Kasumi-1 (cell line): ENCODE results near the gene CELSR2.
"Not testable (repeated sequence)": the region's sequence is repeated elsewhere in the genome, so short reads cannot be mapped to it uniquely, and the experiment has no call there.

ENCODE experiments used
- DNase-seq, 2 experiments: peaks; one replicate each; lab custom pipeline; 2025; lab: John Stamatoyannopoulos, UW

Gene CELSR2, protein sequence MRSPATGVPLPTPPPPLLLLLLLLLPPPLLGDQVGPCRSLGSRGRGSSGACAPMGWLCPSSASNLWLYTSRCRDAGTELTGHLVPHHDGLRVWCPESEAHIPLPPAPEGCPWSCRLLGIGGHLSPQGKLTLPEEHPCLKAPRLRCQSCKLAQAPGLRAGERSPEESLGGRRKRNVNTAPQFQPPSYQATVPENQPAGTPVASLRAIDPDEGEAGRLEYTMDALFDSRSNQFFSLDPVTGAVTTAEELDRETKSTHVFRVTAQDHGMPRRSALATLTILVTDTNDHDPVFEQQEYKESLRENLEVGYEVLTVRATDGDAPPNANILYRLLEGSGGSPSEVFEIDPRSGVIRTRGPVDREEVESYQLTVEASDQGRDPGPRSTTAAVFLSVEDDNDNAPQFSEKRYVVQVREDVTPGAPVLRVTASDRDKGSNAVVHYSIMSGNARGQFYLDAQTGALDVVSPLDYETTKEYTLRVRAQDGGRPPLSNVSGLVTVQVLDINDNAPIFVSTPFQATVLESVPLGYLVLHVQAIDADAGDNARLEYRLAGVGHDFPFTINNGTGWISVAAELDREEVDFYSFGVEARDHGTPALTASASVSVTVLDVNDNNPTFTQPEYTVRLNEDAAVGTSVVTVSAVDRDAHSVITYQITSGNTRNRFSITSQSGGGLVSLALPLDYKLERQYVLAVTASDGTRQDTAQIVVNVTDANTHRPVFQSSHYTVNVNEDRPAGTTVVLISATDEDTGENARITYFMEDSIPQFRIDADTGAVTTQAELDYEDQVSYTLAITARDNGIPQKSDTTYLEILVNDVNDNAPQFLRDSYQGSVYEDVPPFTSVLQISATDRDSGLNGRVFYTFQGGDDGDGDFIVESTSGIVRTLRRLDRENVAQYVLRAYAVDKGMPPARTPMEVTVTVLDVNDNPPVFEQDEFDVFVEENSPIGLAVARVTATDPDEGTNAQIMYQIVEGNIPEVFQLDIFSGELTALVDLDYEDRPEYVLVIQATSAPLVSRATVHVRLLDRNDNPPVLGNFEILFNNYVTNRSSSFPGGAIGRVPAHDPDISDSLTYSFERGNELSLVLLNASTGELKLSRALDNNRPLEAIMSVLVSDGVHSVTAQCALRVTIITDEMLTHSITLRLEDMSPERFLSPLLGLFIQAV (N-terminal part only)

GRCh38 chr1:109248797-109249629 lies at the start of gene CELSR2:
CELSR2 (plus strand) TSS chr1:109249539; CDS start chr1:109250080, 541 bp downstream.
- DNase-seq = peak; percentile 44 to 49

GRCh38 chr1:109199710-109200109 lies 49.6 kb upstream of the CELSR2 start:
- DNase-seq = no peak

DNA sequence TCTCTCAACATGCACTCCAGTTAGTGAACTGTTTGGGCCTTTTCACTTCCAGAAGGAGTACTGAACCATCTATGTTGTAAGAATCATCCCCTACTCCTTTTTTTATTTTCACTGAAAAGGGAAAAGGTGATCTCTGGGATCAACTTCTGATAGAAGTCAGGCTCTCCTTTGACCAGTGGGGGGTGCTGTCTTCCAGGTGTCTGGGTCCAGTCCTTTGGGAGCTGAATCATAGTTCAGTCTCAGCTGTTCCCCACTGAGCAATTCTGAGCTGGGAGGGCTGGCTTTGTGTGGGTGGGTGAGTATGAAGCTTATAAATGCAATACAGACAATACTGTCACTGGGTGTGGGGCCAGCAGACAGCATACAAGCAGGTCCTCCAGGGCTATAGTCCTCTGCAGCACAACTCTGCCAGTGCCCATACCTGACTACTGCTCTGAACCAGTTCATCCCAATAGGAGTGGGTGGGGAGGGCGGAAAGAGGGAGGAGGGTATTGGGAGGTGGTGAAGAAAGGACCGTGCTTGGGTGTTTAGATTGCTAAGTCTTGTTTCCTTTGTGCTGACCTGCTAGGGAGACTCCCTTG lies 48.1 kb upstream of the CELSR2 start:
- peak; percentile 59 to 60 for DNase-seq

DNA sequence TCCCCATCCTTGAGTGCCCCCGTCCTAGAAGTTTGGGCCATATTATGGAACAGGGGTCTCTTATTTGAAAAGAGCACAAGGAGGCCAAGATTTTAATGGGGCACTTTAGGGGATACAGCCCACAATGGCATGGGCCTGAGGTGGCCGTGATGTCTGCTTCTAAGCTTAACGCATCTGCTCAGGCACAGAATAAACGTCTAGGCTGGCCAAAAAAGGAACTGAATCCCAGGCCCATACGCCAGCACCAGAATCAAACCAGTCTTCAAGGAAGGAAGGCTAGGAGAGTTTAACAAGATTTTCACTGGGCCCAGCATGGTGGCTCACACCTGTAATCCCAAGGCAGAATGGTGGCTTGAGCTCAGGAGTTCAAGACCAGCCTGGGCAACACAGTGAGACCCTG lies 44.9 kb upstream of the CELSR2 start:
- DNase-seq = no peak

GRCh38 chr1:109206339-109206738 lies 43.0 kb upstream of the CELSR2 start:
- no peak for DNase-seq

DNA sequence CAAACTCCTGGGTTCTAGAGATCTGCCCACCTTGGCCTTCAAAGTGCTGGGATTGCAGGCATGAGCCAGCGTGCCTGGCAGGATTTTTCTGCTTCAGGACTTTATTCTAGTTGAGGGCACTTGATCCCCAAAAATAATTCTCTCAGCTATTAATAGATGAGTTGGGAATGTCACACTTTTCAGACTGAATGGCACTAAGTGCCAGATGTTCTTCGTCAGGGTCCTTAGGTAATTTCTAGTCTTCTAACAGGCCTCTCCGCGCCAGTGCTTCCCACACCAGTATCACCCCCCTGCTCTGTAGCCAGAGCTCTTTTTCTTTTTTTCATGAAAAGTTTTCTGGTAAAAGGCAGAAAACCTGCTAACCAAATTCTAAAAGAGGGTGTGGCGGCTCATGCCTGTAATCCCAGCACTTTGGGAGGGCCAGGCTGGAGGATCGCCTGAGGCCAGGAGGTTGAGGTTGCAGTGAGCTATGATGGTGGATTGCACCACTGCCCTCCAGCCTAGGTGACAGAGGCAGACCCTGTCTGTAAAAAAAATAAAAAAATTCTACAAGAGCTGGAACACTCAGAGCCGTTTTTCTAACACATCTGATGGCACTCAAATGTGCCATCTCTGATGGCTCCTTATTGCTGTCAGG lies 41.8 kb upstream of the CELSR2 start:
- DNase-seq = no peak

GRCh38 chr1:109208394-109208793 lies 40.9 kb upstream of the CELSR2 start:
- DNase-seq = no peak

DNA sequence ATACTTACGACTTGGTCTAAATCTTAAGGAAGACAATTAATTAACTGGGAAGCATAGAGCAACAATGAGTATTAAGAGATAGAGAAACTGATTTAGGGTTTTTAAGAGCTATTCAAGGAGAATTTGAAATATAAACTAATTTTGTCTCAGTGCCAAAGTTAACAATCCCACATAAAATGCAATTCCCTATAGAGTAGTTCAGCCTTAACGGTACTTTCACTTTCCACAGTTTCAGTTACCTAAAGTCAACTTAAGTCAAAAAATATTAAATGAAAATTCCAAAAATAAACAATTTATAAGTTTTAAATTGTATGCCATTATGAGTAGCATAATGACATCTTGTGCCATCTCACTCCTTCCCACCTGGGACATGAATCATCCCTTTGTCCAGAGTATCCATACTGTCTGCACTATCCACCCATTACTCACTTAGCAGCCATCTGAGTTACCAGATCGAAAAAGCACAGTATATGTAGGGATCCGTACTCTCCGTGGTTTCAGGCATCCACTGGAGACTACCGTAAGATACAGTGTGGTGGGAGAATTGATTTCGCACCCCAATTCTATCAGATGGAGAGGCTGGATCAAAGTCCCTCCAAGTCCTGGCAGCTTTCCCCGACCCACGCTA lies 40.4 kb upstream of the CELSR2 start:
- no peak for DNase-seq

GRCh38 chr1:109210058-109210457 lies 39.3 kb upstream of the CELSR2 start:
- no peak for DNase-seq

- no peak for DNase-seq
These were observed 36.0 kb upstream of the CELSR2 start for GRCh38 chr1:109213345-109213823.

GRCh38 chr1:109213824-109214693 lies 35.3 kb upstream of the CELSR2 start, which contains the start of gene SARS1:
SARS1 (plus strand) TSS chr1:109213918; CDS start chr1:109213993, 75 bp downstream.
- peak; percentile 71 for DNase-seq

DNA sequence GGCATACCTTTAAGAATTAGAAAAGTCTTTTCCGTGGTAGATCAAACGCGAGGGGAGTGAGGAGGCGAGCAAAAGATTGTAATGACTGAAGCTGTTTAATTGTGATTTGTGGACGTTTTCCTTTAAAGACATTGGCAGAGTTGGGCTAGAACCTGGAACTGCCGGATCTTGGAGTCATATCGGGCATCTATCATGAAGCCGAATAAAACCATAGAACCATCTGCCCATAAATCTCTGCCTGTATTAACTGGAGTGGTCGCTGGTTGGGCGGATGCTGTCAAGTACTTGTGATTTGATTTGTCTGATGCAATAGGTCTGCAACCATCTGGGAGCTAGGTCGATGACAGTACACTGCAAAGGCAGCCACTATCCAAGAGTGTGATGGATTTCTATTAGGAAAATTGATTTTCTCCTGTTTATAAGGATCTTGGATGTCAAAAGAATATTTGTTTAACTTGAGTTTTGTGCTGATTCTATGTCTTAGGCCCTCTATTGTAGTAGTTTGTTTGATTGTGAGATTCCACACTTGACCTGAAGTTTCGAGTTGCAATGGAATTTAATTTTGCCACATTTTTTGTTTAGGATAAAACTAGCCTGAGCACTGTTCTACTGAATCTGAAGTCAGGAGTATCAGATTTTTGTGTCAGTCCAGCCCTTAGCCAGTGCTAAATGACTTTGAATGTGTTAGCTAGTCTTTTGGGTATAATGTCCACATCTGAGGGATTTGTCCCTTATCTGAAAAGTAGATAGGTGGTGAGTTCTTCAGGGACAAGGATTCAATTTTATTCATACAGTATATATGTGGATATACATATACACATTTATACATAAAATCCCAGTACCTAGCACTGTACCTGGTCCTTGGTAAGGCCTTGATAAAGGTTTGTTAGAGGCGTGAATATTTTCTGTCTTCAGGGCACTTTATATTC lies 34.4 kb upstream of the CELSR2 start:
- peak; percentile 22 for DNase-seq

DNA sequence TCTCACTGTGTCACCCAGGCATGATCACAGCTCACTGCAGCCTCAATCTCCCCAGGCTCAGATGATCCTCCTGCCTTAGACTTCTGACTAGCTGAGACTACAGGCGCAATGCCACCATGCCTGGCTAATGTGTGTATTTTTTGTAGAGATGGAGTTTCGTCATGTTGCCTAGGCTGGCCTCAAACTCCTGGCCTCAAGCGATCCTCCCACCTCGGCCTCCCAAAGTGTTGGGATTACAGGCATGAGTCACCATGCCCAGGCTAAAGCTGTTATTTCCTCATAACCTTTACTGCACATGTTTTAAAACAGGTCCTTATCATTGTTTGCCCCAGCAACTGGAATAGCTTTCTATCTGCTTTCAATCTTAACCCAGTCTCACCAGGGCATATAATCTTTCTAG lies 32.7 kb upstream of the CELSR2 start:
- peak in 1 of 2 experiments; percentile 5 for DNase-seq

DNA sequence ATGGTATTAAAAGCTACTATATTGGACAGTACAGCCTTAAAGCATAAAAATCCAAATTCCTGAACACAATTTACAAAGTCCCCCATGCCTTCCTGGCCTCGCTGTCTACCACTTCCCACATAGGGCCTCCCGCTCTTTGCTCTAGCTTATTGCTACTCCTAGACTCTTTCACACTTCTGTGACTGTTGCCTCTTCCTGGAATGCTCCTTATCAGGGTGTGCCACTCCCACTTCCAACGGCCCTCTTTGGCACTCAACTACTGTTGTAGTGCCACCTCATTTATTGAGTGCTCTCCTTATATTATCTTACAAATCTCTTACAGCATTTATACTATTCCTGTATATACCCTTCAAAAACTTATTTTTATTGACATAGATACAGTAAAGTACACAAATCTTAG lies 30.8 kb upstream of the CELSR2 start:
- no peak for DNase-seq

- DNase-seq = not testable (repeated sequence)
These were observed 28.1 kb upstream of the CELSR2 start for GRCh38 chr1:109221201-109221600.

GRCh38 chr1:109225308-109225707 lies 24.0 kb upstream of the CELSR2 start:
- DNase-seq = no peak

DNA sequence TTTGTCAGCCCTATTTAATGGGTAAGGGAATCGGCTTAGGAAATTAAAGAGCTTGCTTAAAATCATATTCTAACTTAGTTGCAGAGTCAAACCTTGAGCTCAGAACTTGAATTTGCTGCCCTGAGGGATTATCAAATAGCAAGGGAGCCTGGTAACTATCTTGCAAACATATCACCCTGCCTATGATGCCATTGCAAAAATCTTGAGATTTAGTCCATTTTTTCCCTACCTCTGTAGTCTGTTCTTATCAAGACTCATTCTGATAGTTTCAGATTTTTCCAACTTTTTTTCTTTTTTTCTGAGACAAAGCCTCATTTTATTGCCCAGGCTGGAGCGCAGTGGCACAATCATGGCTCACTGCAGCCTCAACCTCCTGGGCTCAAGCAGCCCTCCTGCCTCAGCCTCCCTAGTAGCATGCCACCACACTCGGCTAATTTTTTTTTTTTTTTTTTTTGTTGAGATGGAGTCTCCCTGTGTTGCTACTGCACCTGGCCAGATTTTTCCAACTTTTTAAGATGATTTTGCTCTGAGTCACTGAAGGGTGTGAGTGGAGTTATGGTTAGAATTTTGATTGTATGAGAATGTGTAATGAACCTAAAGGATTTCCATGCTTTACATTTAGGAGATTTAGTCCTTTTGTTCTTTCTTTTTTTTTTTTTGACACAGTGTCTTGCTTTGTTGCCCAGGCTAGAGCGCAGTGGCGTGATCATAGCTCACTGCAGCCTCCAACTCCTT lies 23.5 kb upstream of the CELSR2 start:
- DNase-seq = no peak
